Bronchus fibroblast of lung (primary cell): ENCODE results near the gene MRE11. TPM values are rescaled to one million over a fixed set of nuclear protein-coding genes. Genes with fewer than 3 reads are reported as not detected.

ENCODE experiments used
- total RNA-seq: library from RNA; depleted of rRNA; stranded (reverse); fragments of >200 nt; gene quantifications from 2 replicates; pipeline ENCODE4 v1.2.3, GENCODE V29; 2015

The MRE11 gene
- total RNA-seq: 10.4 and 11.1 TPM in 2 replicates

GRCh38 chr11:94493281-94494125, at the start of gene MRE11, which contains the start of gene ANKRD49:
Gene MRE11 (minus strand): TSS chr11:94493844. CDS start chr11:94492801, 1,043 bp downstream.
Gene ANKRD49 (plus strand): TSS chr11:94493984. CDS start chr11:94496694, 2,710 bp downstream.

GRCh38 chr11:94511932-94512781, 18.5 kb upstream of the MRE11 start, which contains the start of gene C11orf97:
Gene C11orf97 (plus strand): TSS chr11:94512461. CDS start chr11:94512529, 68 bp downstream.

GRCh38 chr11:94400839-94401772, 92.5 kb downstream of the MRE11 start, which contains the start of gene GPR83:
Gene GPR83 (minus strand): TSS chr11:94401419. CDS start chr11:94401247, 172 bp downstream.

Other genes with a start within 250 kb of the MRE11 start
- not detected in 2 replicates for gene IZUMO1R, start 189.3 kb downstream of the MRE11 start, total RNA-seq
- gene GPR83, start 92.4 kb downstream of the MRE11 start, total RNA-seq: under 0.01 TPM in 1 of 2 replicates, not detected in the other
- 5.2 and 5.4 TPM in 2 replicates for gene ANKRD49, start 140 bp upstream of the MRE11 start, total RNA-seq
- not detected in 2 replicates for gene C11orf97, start 18.6 kb upstream of the MRE11 start, total RNA-seq
- gene FUT4, start 50.1 kb upstream of the MRE11 start, total RNA-seq: 2.7 and 3.5 TPM in 2 replicates
- gene PIWIL4, start 73.5 kb upstream of the MRE11 start, total RNA-seq: 0.50 and 0.59 TPM in 2 replicates